Measurements from ENCODE around the gene SPX. TPM values are rescaled to one million over a fixed set of nuclear protein-coding genes. Genes with fewer than 3 reads are reported as not detected.

The SPX gene
- total RNA-seq, 2 experiments from 2014 or later, result not detected

DNA sequence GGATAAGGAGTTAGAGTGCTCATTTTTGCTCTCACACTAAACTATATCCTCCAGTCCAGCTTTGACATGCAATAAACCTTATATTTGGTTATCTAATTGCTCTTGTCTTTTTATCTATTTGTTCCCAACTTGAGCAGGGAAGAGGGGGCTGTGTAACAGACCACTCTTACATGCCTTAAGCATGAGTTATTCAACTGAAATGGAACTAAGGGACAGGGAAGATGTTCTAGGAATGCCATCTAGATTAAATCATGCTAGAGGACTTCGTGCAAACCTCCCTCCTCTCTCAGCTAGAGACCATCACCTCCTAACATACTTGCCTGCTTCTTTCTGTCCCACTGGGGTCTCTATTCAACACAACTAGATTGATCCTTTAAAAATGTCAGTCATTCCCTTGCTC lies 20.6 kb downstream of the SPX start:
- H3K4me1 Mint-ChIP-seq (ENCODE audit: low read depth), result no peaks in the 10 kb centered on the region
- ATAC-seq (ENCODE audit: poor library complexity) (no peak), DNase-seq (no peak)
- CTCF ChIA-PET, result no interaction called here
- no peak overlapping the region for H3K27ac ChIP-seq (ENCODE audit: low read depth in 1 of 2, low read length in 2 of 2)
- no peak overlapping the region for H3K27ac Mint-ChIP-seq
- no peaks in the 10 kb centered on the region for H3K9me3 ChIP-seq (ENCODE audit: control insufficient read depth in 1 of 2, insufficient read depth in 1 of 2, low read length in 2 of 2)
- no peaks in the 10 kb centered on the region for H3K27me3 Mint-ChIP-seq
- H3K36me3 Mint-ChIP-seq (ENCODE audit: low read depth), result no peaks in the 10 kb centered on the region
- no peaks in the 10 kb centered on the region for H3K4me1 ChIP-seq (ENCODE audit: insufficient read depth, low read length)
- TF ChIP-seq, protein P1, sequence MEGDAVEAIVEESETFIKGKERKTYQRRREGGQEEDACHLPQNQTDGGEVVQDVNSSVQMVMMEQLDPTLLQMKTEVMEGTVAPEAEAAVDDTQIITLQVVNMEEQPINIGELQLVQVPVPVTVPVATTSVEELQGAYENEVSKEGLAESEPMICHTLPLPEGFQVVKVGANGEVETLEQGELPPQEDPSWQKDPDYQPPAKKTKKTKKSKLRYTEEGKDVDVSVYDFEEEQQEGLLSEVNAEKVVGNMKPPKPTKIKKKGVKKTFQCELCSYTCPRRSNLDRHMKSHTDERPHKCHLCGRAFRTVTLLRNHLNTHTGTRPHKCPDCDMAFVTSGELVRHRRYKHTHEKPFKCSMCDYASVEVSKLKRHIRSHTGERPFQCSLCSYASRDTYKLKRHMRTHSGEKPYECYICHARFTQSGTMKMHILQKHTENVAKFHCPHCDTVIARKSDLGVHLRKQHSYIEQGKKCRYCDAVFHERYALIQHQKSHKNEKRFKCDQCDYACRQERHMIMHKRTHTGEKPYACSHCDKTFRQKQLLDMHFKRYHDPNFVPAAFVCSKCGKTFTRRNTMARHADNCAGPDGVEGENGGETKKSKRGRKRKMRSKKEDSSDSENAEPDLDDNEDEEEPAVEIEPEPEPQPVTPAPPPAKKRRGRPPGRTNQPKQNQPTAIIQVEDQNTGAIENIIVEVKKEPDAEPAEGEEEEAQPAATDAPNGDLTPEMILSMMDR (IDR thresholded peaks at IDR 0.05), result no peak
- no peak overlapping the region for H3K4me3 ChIP-seq (ENCODE audit: low read length)
- H3K4me3 Mint-ChIP-seq, result no peak overlapping the region
- no peaks in the 10 kb centered on the region for H3K27me3 ChIP-seq (ENCODE audit: control insufficient read depth in 1 of 2, insufficient read depth in 2 of 2, low read length in 2 of 2)
- intact Hi-C loops (cut with DNase I, micrococcal nuclease), result no loop called here
- POLR2A ChIA-PET, result no interaction called here
- H3K36me3 ChIP-seq (ENCODE audit: insufficient read depth, low read length), result no peaks in the 10 kb centered on the region
- H3K9me3 Mint-ChIP-seq, result no peaks in the 10 kb centered on the region

DNA sequence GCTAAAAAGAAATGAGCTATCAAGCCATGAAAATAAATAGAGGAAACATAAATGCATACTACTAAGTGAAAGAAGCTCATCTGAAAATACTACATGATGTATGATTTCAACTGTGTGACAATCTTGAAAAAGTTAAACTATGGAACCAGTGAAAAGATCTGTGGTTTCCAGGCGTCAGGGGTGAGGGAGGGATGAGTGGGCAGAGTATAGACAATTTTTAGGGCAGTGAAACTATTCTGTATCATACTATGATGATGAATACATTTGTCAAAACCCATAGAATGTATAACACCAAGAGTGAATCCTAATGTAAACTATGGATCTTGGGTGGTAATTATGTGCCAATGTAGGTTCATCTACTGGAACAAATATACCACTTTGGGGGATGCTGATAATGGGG lies 21.3 kb downstream of the SPX start:
- Histone ChIP-seq H3K27me3 (ENCODE audit: control insufficient read depth in 1 of 2, insufficient read depth in 2 of 2, low read length in 2 of 2) (no peaks in the 10 kb centered on the region), H3K9me3 (ENCODE audit: control insufficient read depth in 1 of 2, insufficient read depth in 1 of 2, low read length in 2 of 2) (no peaks in the 10 kb centered on the region), H3K4me1 (ENCODE audit: insufficient read depth, low read length) (no peaks in the 10 kb centered on the region), H3K36me3 (ENCODE audit: insufficient read depth, low read length) (no peaks in the 10 kb centered on the region), H3K4me3 (ENCODE audit: low read length) (no peak overlapping the region), H3K27ac (ENCODE audit: low read depth in 1 of 2, low read length in 2 of 2) (no peak overlapping the region)
- Mint-ChIP-seq H3K4me1 (ENCODE audit: low read depth) (no peaks in the 10 kb centered on the region), H3K27me3 (no peaks in the 10 kb centered on the region), H3K4me3 (no peak overlapping the region), H3K36me3 (ENCODE audit: low read depth) (no peaks in the 10 kb centered on the region), H3K27ac (no peak overlapping the region), H3K9me3 (no peaks in the 10 kb centered on the region)
- CTCF ChIA-PET, result no interaction called here
- TF ChIP-seq, protein P1 (IDR thresholded peaks at IDR 0.05), result no peak
- ATAC-seq (ENCODE audit: poor library complexity), result no peak
- intact Hi-C loops (cut with DNase I, micrococcal nuclease), result no loop called here
- no peak for DNase-seq
- POLR2A ChIA-PET, result no interaction called here

GRCh38 chr12:21551841-21552465 lies 25.9 kb downstream of the SPX start:
- ChIA-PET CTCF (no interaction called here), POLR2A (interaction anchor here (0.6 kb wide), 1 partner anchor 91 kb away, joined by 3 read pairs; no protein-coding TSS in a partner anchor)
- intact Hi-C loops (cut with DNase I, micrococcal nuclease), result no loop called here

More at GRCh38 chr12:21551841-21552465, 25.9 kb downstream of the SPX start:
- Histone ChIP-seq H3K4me1 (ENCODE audit: insufficient read depth, low read length) (no peaks in the 10 kb centered on the region), H3K9me3 (ENCODE audit: control insufficient read depth in 1 of 2, insufficient read depth in 1 of 2, low read length in 2 of 2) (no peaks in the 10 kb centered on the region), H3K27me3 (ENCODE audit: control insufficient read depth in 1 of 2, insufficient read depth in 2 of 2, low read length in 2 of 2) (no peaks in the 10 kb centered on the region), H3K36me3 (ENCODE audit: insufficient read depth, low read length) (no peaks in the 10 kb centered on the region), H3K4me3 (ENCODE audit: low read length) (no peak overlapping the region), H3K27ac (ENCODE audit: low read depth in 1 of 2, low read length in 2 of 2) (no peak overlapping the region)
- ATAC-seq (ENCODE audit: poor library complexity) (no peak), DNase-seq (no peak)
- Mint-ChIP-seq H3K27me3 (no peaks in the 10 kb centered on the region), H3K36me3 (ENCODE audit: low read depth) (no peaks in the 10 kb centered on the region), H3K27ac (no peak overlapping the region), H3K9me3 (no peaks in the 10 kb centered on the region), H3K4me3 (no peak overlapping the region), H3K4me1 (ENCODE audit: low read depth) (no peaks in the 10 kb centered on the region)
- TF ChIP-seq, protein P1 (IDR thresholded peaks at IDR 0.05), result no peak
